HepG2 (cell line): Measurements from ENCODE around the gene HTRA3. TPM values are rescaled to one million over a fixed set of nuclear protein-coding genes. Genes with fewer than 3 reads are reported as not detected.

Experiments
- AHDC1 ChIP-seq: sonication (generic); formaldehyde crosslinking; IDR thresholded peaks from 2 replicates; pipeline ENCODE4 v1.5.1; 2020; ENCODE audit warnings: mild to moderate bottlenecking, missing genetic modification reagents, borderline replicate concordance
- GMEB2 ChIP-seq: IDR thresholded peaks from 2 replicates; pipeline ENCODE4 v1.6.1; 2016; ENCODE audit warnings: missing biosample characterization, missing genetic modification reagents, low read depth
- HOXA5 ChIP-seq: sonication (generic); formaldehyde crosslinking; IDR thresholded peaks from 2 replicates; pipeline ENCODE4 v1.4.0; 2020; ENCODE audit warnings: missing genetic modification reagents
- MNT ChIP-seq: fragments of 450-650 bp; IDR thresholded peaks from 2 replicates; pipeline ENCODE4 v1.6.1; 2016
- SUZ12 ChIP-seq: fragments of 150-350 bp; IDR thresholded peaks from 2 replicates; pipeline ENCODE4 v1.6.1; 2014; ENCODE audit warnings: low read depth, low read length
- TAF1 ChIP-seq: sonication (generic); formaldehyde crosslinking; IDR thresholded peaks from 2 replicates; pipeline ENCODE4 v1.4.0; 2020; ENCODE audit warnings: missing genetic modification reagents
- ZBTB40 ChIP-seq, 2 experiments: fragments of 450-650 bp in 1 of 2; sonication (generic) in 1 of 2; formaldehyde crosslinking in 1 of 2; IDR thresholded peaks; 2 replicates each; pipeline versions ENCODE4 v1.6.1 to v1.8.0; 2016 to 2022; ENCODE audit warnings: antibody characterized with exemption in 1 of 2, mild to moderate bottlenecking in 1 of 2, missing genetic modification reagents in 1 of 2
- ZNF350 ChIP-seq: sonication (generic); formaldehyde crosslinking; IDR thresholded peaks from 2 replicates; pipeline ENCODE4 v1.4.0; 2020; ENCODE audit warnings: mild to moderate bottlenecking, low read depth, missing genetic modification reagents, borderline replicate concordance
- polyA plus RNA-seq, 8 experiments: library from polyadenylated mRNA; depleted of rRNA in 3 of 8; stranded (reverse) in 7 of 8; unstranded in 1 of 8; fragments of >200 nt; fragmentation: Illumina TruSeq in 4 of 8; extraction: Trizol in 4 of 8; gene quantifications; 2 replicates each; pipeline versions ENCODE4 v1.2.1 to v1.2.3, GENCODE V29; 2011 to 2016; ENCODE audit warnings: low read depth in 4 of 8, missing spikeins in 1 of 8, mixed read lengths in 1 of 8; ENCODE audit not compliant: insufficient read depth in 1 of 8
- total RNA-seq, 5 experiments: library from RNA; depleted of rRNA; stranded (reverse); fragments of >200 nt; fragmentation: Illumina TruSeq; extraction: Trizol; gene quantifications; 2 replicates each; pipeline ENCODE4 v1.2.3, GENCODE V29; 2016; ENCODE audit warnings: low read depth in 1 of 5

The HTRA3 gene
- total and polyA plus RNA-seq, 2 of the 13 experiments (the other 11 are each of a cell fraction or from before 2014, with no cell fraction given), result 0.17 TPM; not detected in 1

- TF ChIP-seq ZBTB40 (IDR thresholded peaks at IDR 0.05) (no peak), ZBTB40 (CRISPR knock-in tag; IDR thresholded peaks at IDR 0.05) (no peak), AHDC1 (CRISPR knock-in tag) (peak; percentile 29; the same call in 1 of the 2 replicates), GMEB2 (CRISPR knock-in tag) (no peak), SUZ12 (no peak), TAF1 (no peak), HOXA5 (CRISPR knock-in tag) (0 out of 2 replicates have a peak, but pooled peaks have one; percentile 31), MNT (no peak), ZNF350 (CRISPR knock-in tag) (peak; percentile 8; the same call in 1 of the 2 replicates)
Measured at GRCh38 chr4:8225706-8226443, 43.7 kb upstream of the HTRA3 start (continued).
